Measurements from ENCODE around the gene RDH11. TPM values are rescaled to one million over a fixed set of nuclear protein-coding genes. Genes with fewer than 3 reads are reported as not detected.

The RDH11 gene
- total RNA-seq, 4 donors from 2014 or later, result 30.8 to 53.9 (median 37.2) TPM

DNA sequence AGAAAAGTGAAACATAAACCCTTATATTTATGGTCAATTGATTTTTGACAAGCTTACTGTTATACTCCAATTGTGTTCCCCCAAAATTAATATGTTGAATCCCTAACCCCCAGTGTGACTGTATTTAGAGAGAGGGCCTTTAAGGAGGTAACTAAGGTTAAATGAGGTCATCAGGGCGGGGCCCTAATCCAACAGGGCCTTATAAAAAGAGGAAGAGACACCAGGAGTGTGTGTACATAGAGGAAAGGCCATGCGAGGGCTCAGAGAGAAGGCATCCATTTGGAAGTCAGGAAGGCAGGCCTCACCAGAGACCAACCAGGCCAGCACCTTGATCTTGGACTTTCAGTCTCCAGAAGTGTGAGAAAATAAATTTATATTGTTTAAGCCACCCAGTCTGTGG is 14.6 kb downstream of the RDH11 start:
- peaks cover 0 to 17% (median 6%) of the 10 kb centered on the region in 4 donors for H3K36me3 ChIP-seq
- no peak overlapping the region for H3K27ac ChIP-seq
- in situ Hi-C loops (cut with MboI; ENCODE audit: low pct_ligation_motif_present in 1 of 4, low pct_unique_long_range_greater_than_20kb in 1 of 4, low sequenced_read_pairs in 3 of 4) (no loop called here), intact Hi-C loops (cut with DNase I; ENCODE audit: low total_unique reads) (no loop called here)
- no peak for TF ChIP-seq POLR2AphosphoS5 (IDR thresholded peaks at IDR 0.05)
- TF ChIP-seq, protein P1, sequence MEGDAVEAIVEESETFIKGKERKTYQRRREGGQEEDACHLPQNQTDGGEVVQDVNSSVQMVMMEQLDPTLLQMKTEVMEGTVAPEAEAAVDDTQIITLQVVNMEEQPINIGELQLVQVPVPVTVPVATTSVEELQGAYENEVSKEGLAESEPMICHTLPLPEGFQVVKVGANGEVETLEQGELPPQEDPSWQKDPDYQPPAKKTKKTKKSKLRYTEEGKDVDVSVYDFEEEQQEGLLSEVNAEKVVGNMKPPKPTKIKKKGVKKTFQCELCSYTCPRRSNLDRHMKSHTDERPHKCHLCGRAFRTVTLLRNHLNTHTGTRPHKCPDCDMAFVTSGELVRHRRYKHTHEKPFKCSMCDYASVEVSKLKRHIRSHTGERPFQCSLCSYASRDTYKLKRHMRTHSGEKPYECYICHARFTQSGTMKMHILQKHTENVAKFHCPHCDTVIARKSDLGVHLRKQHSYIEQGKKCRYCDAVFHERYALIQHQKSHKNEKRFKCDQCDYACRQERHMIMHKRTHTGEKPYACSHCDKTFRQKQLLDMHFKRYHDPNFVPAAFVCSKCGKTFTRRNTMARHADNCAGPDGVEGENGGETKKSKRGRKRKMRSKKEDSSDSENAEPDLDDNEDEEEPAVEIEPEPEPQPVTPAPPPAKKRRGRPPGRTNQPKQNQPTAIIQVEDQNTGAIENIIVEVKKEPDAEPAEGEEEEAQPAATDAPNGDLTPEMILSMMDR (IDR thresholded peaks at IDR 0.05), result no peak
- no peak for TF ChIP-seq EP300 (IDR thresholded peaks at IDR 0.05; ENCODE audit: low read depth)
- TF ChIP-seq POLR2A (IDR thresholded peaks at IDR 0.05), result no peak
- H3K9me3 ChIP-seq, result no peaks in the 10 kb centered on the region
- no peaks in the 10 kb centered on the region for H3K27me3 ChIP-seq
- no peaks in the 10 kb centered on the region for H3K4me1 ChIP-seq
- no peak for DNase-seq
- no peak overlapping the region for H3K4me3 ChIP-seq
- WGBS, 2 donors (ENCODE audit: low coverage in 1 of 2), result 50 to 80% methylated on average over 2 of the region's 2 CpGs

DNA sequence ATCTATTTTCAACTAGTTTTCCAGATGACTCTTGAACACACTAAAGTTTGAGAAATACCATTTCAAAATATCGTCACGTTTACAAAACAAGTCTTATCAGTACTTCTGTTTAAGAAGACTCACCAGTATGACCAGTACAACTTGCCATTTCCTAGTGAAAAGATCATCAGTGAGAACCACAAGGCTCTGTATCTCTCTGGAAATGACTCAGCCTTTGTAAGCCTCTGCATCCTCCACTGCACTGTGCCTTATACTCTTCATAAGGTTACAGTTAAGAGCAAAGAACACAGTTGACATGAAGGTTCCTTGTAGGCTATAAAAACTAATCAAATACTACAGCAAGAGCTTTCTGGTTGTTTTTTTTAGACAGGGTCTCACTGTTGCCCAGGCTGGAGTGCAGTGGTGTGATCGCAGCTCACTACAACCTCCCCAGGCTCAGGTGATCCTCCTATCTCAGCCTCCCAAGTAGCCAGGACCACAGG is 15.4 kb downstream of the RDH11 start:
- TF ChIP-seq EP300 (IDR thresholded peaks at IDR 0.05; ENCODE audit: low read depth) (no peak), POLR2AphosphoS5 (IDR thresholded peaks at IDR 0.05) (no peak), POLR2A (IDR thresholded peaks at IDR 0.05) (no peak)
- TF ChIP-seq, protein P1 (IDR thresholded peaks at IDR 0.05), result no peak
- H3K36me3 ChIP-seq, result peaks cover 0 to 12% (median 5%) of the 10 kb centered on the region in 4 donors
- 87 to 90% methylated on average over 2 to 3 of the region's 3 CpGs for WGBS, 2 donors (ENCODE audit: low coverage in 1 of 2)
- DNase-seq, result no peak
- intact Hi-C loops (cut with DNase I; ENCODE audit: low total_unique reads) (no loop called here), in situ Hi-C loops (cut with MboI; ENCODE audit: low pct_ligation_motif_present in 1 of 4, low pct_unique_long_range_greater_than_20kb in 1 of 4, low sequenced_read_pairs in 3 of 4) (no loop called here)
- H3K4me3 ChIP-seq, result no peak overlapping the region
- H3K4me1 ChIP-seq, result peaks cover 0 to 6% (median 3%) of the 10 kb centered on the region in 4 donors
- H3K27ac ChIP-seq, result no peak overlapping the region
- H3K27me3 ChIP-seq, result no peaks in the 10 kb centered on the region
- no peaks in the 10 kb centered on the region for H3K9me3 ChIP-seq

DNA sequence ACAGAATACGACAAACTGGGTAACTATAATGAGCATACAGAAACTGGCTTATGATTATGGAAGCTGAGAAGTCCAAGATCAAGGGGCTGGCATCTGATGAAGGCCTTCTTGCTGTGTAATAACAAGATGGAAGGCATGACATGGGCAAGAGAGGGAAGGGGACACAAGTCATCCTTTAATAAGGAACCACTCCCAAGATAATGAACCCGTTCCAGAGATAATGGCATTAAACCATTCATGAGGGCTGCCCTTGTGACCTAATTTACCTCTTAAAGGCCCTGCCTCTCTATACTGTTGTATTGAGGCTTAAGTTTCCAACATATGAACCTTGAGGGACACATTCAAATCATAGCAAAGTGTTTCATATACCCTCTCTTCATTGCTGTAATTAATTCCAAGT is 16.6 kb downstream of the RDH11 start:
- Histone ChIP-seq H3K4me3 (no peak overlapping the region), H3K36me3 (peaks cover 0 to 5% (median 0%) of the 10 kb centered on the region in 4 donors), H3K27ac (no peak overlapping the region), H3K27me3 (no peaks in the 10 kb centered on the region), H3K9me3 (no peaks in the 10 kb centered on the region), H3K4me1 (peaks cover 0 to 7% (median 4%) of the 10 kb centered on the region in 4 donors)
- TF ChIP-seq EP300 (IDR thresholded peaks at IDR 0.05; ENCODE audit: low read depth) (no peak), POLR2A (IDR thresholded peaks at IDR 0.05) (no peak), POLR2AphosphoS5 (IDR thresholded peaks at IDR 0.05) (no peak)
- intact Hi-C loops (cut with DNase I; ENCODE audit: low total_unique reads), result no loop called here
- in situ Hi-C loops (cut with MboI; ENCODE audit: low pct_ligation_motif_present in 1 of 4, low pct_unique_long_range_greater_than_20kb in 1 of 4, low sequenced_read_pairs in 3 of 4), result loop anchor here in 1 of 4 donors (10.0 kb wide), 1 partner anchor 54 kb away; no protein-coding TSS in a partner anchor
- DNase-seq, result no peak
- WGBS, 2 donors (ENCODE audit: low coverage in 1 of 2), result 60 to 75% methylated on average over 1 to 2 of the region's 2 CpGs

DNA sequence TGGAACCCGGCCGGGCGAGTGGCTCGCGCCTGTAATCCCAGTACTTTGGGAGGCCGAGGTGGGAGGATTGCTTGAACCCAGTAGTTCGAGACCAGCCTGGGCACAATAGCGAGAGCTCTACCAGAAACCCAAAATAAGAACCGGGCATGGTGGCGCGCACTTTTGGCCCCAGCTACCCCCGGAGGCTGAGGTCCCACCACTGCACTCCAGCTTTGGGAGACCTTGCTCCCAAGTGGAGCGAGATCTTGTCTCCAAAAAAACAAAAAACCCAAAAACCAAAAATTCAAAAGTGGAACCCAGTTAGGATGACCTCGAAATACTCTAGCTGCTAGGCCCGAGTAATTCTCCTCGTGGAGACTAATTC is 20.4 kb downstream of the RDH11 start:
- Histone ChIP-seq H3K4me1 (peaks cover 7 to 31% (median 23%) of the 10 kb centered on the region in 4 donors), H3K9me3 (no peaks in the 10 kb centered on the region), H3K27ac (peak overlapping the region; percentile 93 to 99 (median 94)), H3K27me3 (no peaks in the 10 kb centered on the region), H3K4me3 (peak overlapping the region; percentile 78 to 99 (median 98)), H3K36me3 (no peaks in the 10 kb centered on the region)
- in situ Hi-C loops (cut with MboI; ENCODE audit: low pct_ligation_motif_present in 1 of 4, low pct_unique_long_range_greater_than_20kb in 1 of 4, low sequenced_read_pairs in 3 of 4) (loop anchor here in 1 of 4 donors (10.0 kb wide), 1 partner anchor 50 kb away; no protein-coding TSS in a partner anchor), intact Hi-C loops (cut with DNase I; ENCODE audit: low total_unique reads) (no loop called here)
- WGBS, 2 donors (ENCODE audit: low coverage in 1 of 2), result 44 to 100% methylated on average over 3 to 16 of the region's 16 CpGs
- DNase-seq, result no peak
- TF ChIP-seq, protein P1 (IDR thresholded peaks at IDR 0.05), result no peak
- TF ChIP-seq POLR2AphosphoS5 (IDR thresholded peaks at IDR 0.05) (no peak), POLR2A (IDR thresholded peaks at IDR 0.05) (no peak), EP300 (IDR thresholded peaks at IDR 0.05; ENCODE audit: low read depth) (no peak)
